WTC11 (cell line): ENCODE data around the gene PPP2R2C. TPM values are rescaled to one million over a fixed set of nuclear protein-coding genes. Genes with fewer than 3 reads are reported as not detected.

Source experiments
- ATAC-seq: fragments of 200-7000 bp; cut with Tn5 transposase; 2 replicates; pipeline ENCODE4 v1.10.0; 2021; ENCODE audit warnings: mild to moderate bottlenecking, moderate library complexity
- CTCF ChIA-PET: fragments of 300-600 bp; sonication (Branson Sonifier 250); formaldehyde crosslinking; loops from one replicate; lab custom pipeline; 2021; ENCODE audit warnings: antibody characterized with exemption; lab: Charles Lee
- POLR2A ChIA-PET: fragments of 350-600 bp; sonication (Branson Sonifier 250); formaldehyde crosslinking; loops from one replicate; lab custom pipeline; 2021; ENCODE audit warnings: antibody characterized with exemption; lab: Charles Lee
- DNase-seq: peaks from one replicate; pipeline ENCODE4 v3.0.0; 2021; ENCODE audit warnings: low spot score
- H3K27ac Mint-ChIP-seq: 2 replicates; pipeline ENCODE4 v1.8.0; 2021; ENCODE audit warnings: mixed read lengths
- H3K27me3 Mint-ChIP-seq: 2 replicates; pipeline ENCODE4 v1.8.0; 2021; ENCODE audit warnings: low read depth, mild to moderate bottlenecking, moderate library complexity, mixed read lengths
- H3K36me3 Mint-ChIP-seq: 2 replicates; pipeline ENCODE4 v1.8.0; 2021; ENCODE audit warnings: mixed read lengths
- H3K4me1 Mint-ChIP-seq: 2 replicates; pipeline ENCODE4 v1.8.0; 2022; ENCODE audit warnings: mixed read lengths
- H3K4me3 Mint-ChIP-seq: 2 replicates; pipeline ENCODE4 v1.8.0; 2021; ENCODE audit warnings: mild to moderate bottlenecking, moderate library complexity, mixed read lengths
- H3K9me3 Mint-ChIP-seq: 2 replicates; pipeline ENCODE4 v1.8.0; 2021; ENCODE audit warnings: mixed read lengths
- ATF3 ChIP-seq: sonication (generic); formaldehyde crosslinking; conservative IDR thresholded peaks from 2 replicates; pipeline ENCODE4 v1.8.1; 2022; ENCODE audit warnings: mild to moderate bottlenecking, missing genetic modification reagents
- CREB1 ChIP-seq: sonication (generic); formaldehyde crosslinking; IDR thresholded peaks from 2 replicates; pipeline ENCODE4 v1.8.0; 2023; ENCODE audit warnings: mild to moderate bottlenecking, missing genetic modification reagents
- CREM ChIP-seq: sonication (generic); formaldehyde crosslinking; IDR thresholded peaks from 2 replicates; pipeline ENCODE4 v1.8.1; 2022; ENCODE audit warnings: mild to moderate bottlenecking, missing genetic modification reagents, moderate library complexity
- CTCF ChIP-seq: fragments of 200-600 bp; IDR thresholded peaks from 2 replicates; pipeline ENCODE4 v1.8.0; 2022; ENCODE audit warnings: antibody characterized with exemption
- E2F4 ChIP-seq: sonication (generic); formaldehyde crosslinking; IDR thresholded peaks from 2 replicates; pipeline ENCODE4 v1.8.1; 2022; ENCODE audit warnings: low read depth, mild to moderate bottlenecking, moderate library complexity, missing genetic modification reagents, borderline replicate concordance
- E2F5 ChIP-seq: sonication (generic); formaldehyde crosslinking; IDR thresholded peaks from 2 replicates; pipeline ENCODE4 v1.8.1; 2022; ENCODE audit warnings: mild to moderate bottlenecking, moderate library complexity, missing genetic modification reagents
- FOXK1 ChIP-seq: sonication (generic); formaldehyde crosslinking; IDR thresholded peaks from 2 replicates; pipeline ENCODE4 v1.8.0; 2022; ENCODE audit warnings: mild to moderate bottlenecking, moderate library complexity, missing genetic modification reagents
- GTF2I ChIP-seq: fragments of 250-450 bp; sonication (Bioruptor Pico); conservative IDR thresholded peaks from 2 replicates; pipeline ENCODE4 v1.4.0; 2021; ENCODE audit warnings: mild to moderate bottlenecking
- HMGA2 ChIP-seq: fragments of 250-450 bp; sonication (Bioruptor Pico); IDR thresholded peaks from 2 replicates; pipeline ENCODE4 v1.4.0; 2021; ENCODE audit warnings: mild to moderate bottlenecking, moderate library complexity
- KAT7 ChIP-seq: sonication (generic); formaldehyde crosslinking; IDR thresholded peaks from 2 replicates; pipeline ENCODE4 v1.8.1; 2023; ENCODE audit warnings: missing genetic modification reagents, mild to moderate bottlenecking, borderline replicate concordance
- PRDM15 ChIP-seq: sonication (generic); formaldehyde crosslinking; IDR thresholded peaks from 2 replicates; pipeline ENCODE4 v1.8.0; 2022; ENCODE audit warnings: missing genetic modification reagents
- PRRX2 ChIP-seq: fragments of 250-450 bp; sonication (Bioruptor Pico); IDR thresholded peaks from 2 replicates; pipeline ENCODE4 v1.8.0; 2021; ENCODE audit warnings: mild to moderate bottlenecking
- TCF7 ChIP-seq: sonication (generic); formaldehyde crosslinking; IDR thresholded peaks from 2 replicates; pipeline ENCODE4 v1.8.0; 2022; ENCODE audit warnings: mild to moderate bottlenecking, low read depth, missing genetic modification reagents, moderate library complexity
- TEAD1 ChIP-seq: sonication (generic); formaldehyde crosslinking; IDR thresholded peaks from 2 replicates; pipeline ENCODE4 v1.8.0; 2022; ENCODE audit warnings: mild to moderate bottlenecking, missing genetic modification reagents
- TEAD4 ChIP-seq: sonication (generic); formaldehyde crosslinking; IDR thresholded peaks from 2 replicates; pipeline ENCODE4 v1.8.0; 2022; ENCODE audit warnings: mild to moderate bottlenecking, missing genetic modification reagents
- ZBTB43 ChIP-seq: sonication (generic); formaldehyde crosslinking; IDR thresholded peaks from 2 replicates; pipeline ENCODE4 v1.8.1; 2023; ENCODE audit warnings: mild to moderate bottlenecking, missing genetic modification reagents
- ZNF512 ChIP-seq: sonication (generic); formaldehyde crosslinking; IDR thresholded peaks from 2 replicates; pipeline ENCODE4 v1.8.1; 2022; ENCODE audit warnings: missing genetic modification reagents, borderline replicate concordance
- ZSCAN18 ChIP-seq: fragments of 250-450 bp; sonication (Bioruptor Pico); IDR thresholded peaks from 2 replicates; pipeline ENCODE4 v2.1.2; 2022; ENCODE audit warnings: mild to moderate bottlenecking, moderate library complexity
- total RNA-seq: library from RNA; stranded (reverse); gene quantifications from 3 replicates; pipeline ENCODE4 v1.2.3, GENCODE V29; 2021

The PPP2R2C gene
- total RNA-seq, 1 experiment from 2014 or later: 11.5 TPM

GRCh38 chr4:6403400-6403685 is 69.1 kb downstream of the PPP2R2C start (continued):
- TF ChIP-seq GTF2I (CRISPR knock-in tag): no peak

GRCh38 chr4:6402566-6403399 is 69.6 kb downstream of the PPP2R2C start:
- no peaks in the 10 kb centered on the region for H3K9me3 Mint-ChIP-seq
- ChIA-PET POLR2A (no interaction called here), CTCF (interaction anchor here (0.6 to 3.0 kb wide), 15 partner anchors 9 to 172 kb away, joined by 3 to 14 read pairs (median 4); partner anchors contain the start of gene MAN2B2)
- ATAC-seq: peak; percentile 83
- H3K36me3 Mint-ChIP-seq: no peaks in the 10 kb centered on the region
- TF ChIP-seq ZBTB43 (CRISPR knock-in tag) (no peak), FOXK1 (peak; percentile 11; the same call in 1 of the 2 replicates)
- no peak overlapping the region for H3K4me3 Mint-ChIP-seq
- no peak overlapping the region for H3K27ac Mint-ChIP-seq
- H3K4me1 Mint-ChIP-seq: peaks cover 41% of the 10 kb centered on the region
- H3K27me3 Mint-ChIP-seq: no peaks in the 10 kb centered on the region; the same call in 1 of the 2 replicates
- DNase-seq: no peak

- CTCF ChIA-PET: interaction anchor here (2.1 to 3.0 kb wide), 3 partner anchors 14 to 145 kb away, joined by 7 to 14 read pairs (median 14); no protein-coding TSS in a partner anchor
- Mint-ChIP-seq H3K4me1 (peaks cover 41% of the 10 kb centered on the region), H3K27me3 (no peaks in the 10 kb centered on the region; the same call in 1 of the 2 replicates), H3K9me3 (no peaks in the 10 kb centered on the region), H3K36me3 (no peaks in the 10 kb centered on the region), H3K4me3 (no peak overlapping the region), H3K27ac (no peak overlapping the region)
- TF ChIP-seq E2F5: no peak
- TF ChIP-seq ATF3 (CRISPR knock-in tag): no peak
- no peak for TF ChIP-seq TCF7 (CRISPR knock-in tag)
- no peak for TF ChIP-seq ZSCAN18 (CRISPR knock-in tag)
- TF ChIP-seq E2F4 (CRISPR knock-in tag): no peak
- TF ChIP-seq FOXK1: no peak
- TF ChIP-seq CREB1 (CRISPR knock-in tag): no peak
- no peak for TF ChIP-seq PRDM15 (CRISPR knock-in tag)
- no peak for TF ChIP-seq CREM (CRISPR knock-in tag)
- no peak for TF ChIP-seq ZNF512 (CRISPR knock-in tag)
- TF ChIP-seq CTCF: no peak
- TF ChIP-seq TEAD1 (CRISPR knock-in tag): no peak
- no peak for TF ChIP-seq HMGA2 (CRISPR knock-in tag)
- no peak for TF ChIP-seq PRRX2 (CRISPR knock-in tag)
- no peak for TF ChIP-seq KAT7
- no peak for TF ChIP-seq TEAD4
- DNase-seq (no peak), ATAC-seq (no peak)
- POLR2A ChIA-PET: no interaction called here
Observed at GRCh38 chr4:6401797-6402196, 70.6 kb downstream of the PPP2R2C start.
